CD4-positive, alpha-beta T cell treated with Interleukin-12 subunit alpha and Interleukin-12 subunit beta, for 1 hour (primary cell): ENCODE results near the gene SLC22A31.

Source experiments
- DNase-seq: peaks from one replicate; pipeline ENCODE4 v3.0.0-alpha.2; 2020

SLC22A31 gene

GRCh38 chr16:89164847-89165680 lies 35.3 kb downstream of the SLC22A31 start:
- no peak for DNase-seq

GRCh38 chr16:89164436-89164835 lies 35.9 kb downstream of the SLC22A31 start:
- DNase-seq = no peak

- DNase-seq = no peak
These were observed 37.0 kb downstream of the SLC22A31 start for GRCh38 chr16:89163297-89163696.

- DNase-seq = no peak
These were observed 38.3 kb downstream of the SLC22A31 start for GRCh38 chr16:89161763-89162713.

- DNase-seq = no peak
These were observed 39.2 kb downstream of the SLC22A31 start for GRCh38 chr16:89160977-89161701.

GRCh38 chr16:89159850-89160354 lies 40.4 kb downstream of the SLC22A31 start:
- DNase-seq = no peak

GRCh38 chr16:89159066-89159849 lies 41.1 kb downstream of the SLC22A31 start:
- no peak for DNase-seq

GRCh38 chr16:89157778-89158177 lies 42.6 kb downstream of the SLC22A31 start:
- no peak for DNase-seq

- DNase-seq = no peak
These were observed 43.3 kb downstream of the SLC22A31 start for GRCh38 chr16:89156740-89157645.

- DNase-seq = no peak
These were observed 44.2 kb downstream of the SLC22A31 start for GRCh38 chr16:89155851-89156739.

GRCh38 chr16:89155184-89155679 lies 45.1 kb downstream of the SLC22A31 start:
- DNase-seq = no peak

- DNase-seq = no peak
These were observed 45.8 kb downstream of the SLC22A31 start for GRCh38 chr16:89154390-89155183.

GRCh38 chr16:89153848-89154271 lies 46.5 kb downstream of the SLC22A31 start:
- no peak for DNase-seq

- DNase-seq = no peak
These were observed 47.3 kb downstream of the SLC22A31 start for GRCh38 chr16:89152831-89153700.

- no peak for DNase-seq
These were observed 49.4 kb downstream of the SLC22A31 start for GRCh38 chr16:89150981-89151380.

GRCh38 chr16:89150090-89150835 lies 50.1 kb downstream of the SLC22A31 start:
- no peak for DNase-seq

- no peak for DNase-seq
These were observed 51.0 kb downstream of the SLC22A31 start for GRCh38 chr16:89149386-89149785.
